HG02885 (cell line): Measurements from ENCODE around the gene TBX2.

ENCODE experiments used
- ATAC-seq: cut with Tn5 transposase; IDR thresholded peaks from one replicate; pipeline ENCODE4 v1.9.1; 2021; ENCODE audit warnings: mild to moderate bottlenecking; ENCODE audit not compliant: unreplicated experiment, poor library complexity

TBX2 gene

GRCh38 chr17:61385577-61386236 lies 13.9 kb upstream of the TBX2 start:
- ATAC-seq = no peak

- ATAC-seq = no peak
Observed at GRCh38 chr17:61386251-61386650, 13.4 kb upstream of the TBX2 start.

- no peak for ATAC-seq
Observed at GRCh38 chr17:61387011-61387410, 12.6 kb upstream of the TBX2 start.

- ATAC-seq = no peak
Observed at GRCh38 chr17:61387511-61388305, 11.9 kb upstream of the TBX2 start.

- ATAC-seq = no peak
Observed at GRCh38 chr17:61388561-61389356, 10.9 kb upstream of the TBX2 start.

- ATAC-seq = peak; percentile 39
Observed at GRCh38 chr17:61389670-61390478, 9.8 kb upstream of the TBX2 start.

- no peak for ATAC-seq
Observed at GRCh38 chr17:61390479-61390791, 9.2 kb upstream of the TBX2 start.

GRCh38 chr17:61391595-61392291 lies 7.9 kb upstream of the TBX2 start:
- ATAC-seq = no peak

- no peak for ATAC-seq
Observed at GRCh38 chr17:61392679-61393078, 7.0 kb upstream of the TBX2 start.

- ATAC-seq = no peak
Observed at GRCh38 chr17:61393550-61393903, 6.1 kb upstream of the TBX2 start.

GRCh38 chr17:61393904-61394629 lies 5.6 kb upstream of the TBX2 start:
- ATAC-seq = no peak

- no peak for ATAC-seq
Observed at GRCh38 chr17:61394630-61395408, 4.8 kb upstream of the TBX2 start.

- ATAC-seq = no peak
Observed at GRCh38 chr17:61395409-61395982, 4.1 kb upstream of the TBX2 start.

GRCh38 chr17:61395983-61396585 lies 3.6 kb upstream of the TBX2 start:
- ATAC-seq = no peak

GRCh38 chr17:61396586-61397085 lies 3.0 kb upstream of the TBX2 start:
- no peak for ATAC-seq

- ATAC-seq = no peak
Observed at GRCh38 chr17:61397086-61397842, 2.4 kb upstream of the TBX2 start.

GRCh38 chr17:61398721-61399130 lies 917 bp upstream of the TBX2 start:
- ATAC-seq = no peak
